NCI-H82 treated with DMSO at 0.1 percent for 48 hours (cell line): ENCODE measurements around the gene CMTR1.
"Not testable (repeated sequence)": the region's sequence is repeated elsewhere in the genome, so short reads cannot be mapped to it uniquely, and the experiment has no call there.

Experiments used
- DNase-seq: peaks from one replicate; lab custom pipeline; 2025; ENCODE audit not compliant: unreplicated experiment; lab: John Stamatoyannopoulos, UW

Gene CMTR1

DNA sequence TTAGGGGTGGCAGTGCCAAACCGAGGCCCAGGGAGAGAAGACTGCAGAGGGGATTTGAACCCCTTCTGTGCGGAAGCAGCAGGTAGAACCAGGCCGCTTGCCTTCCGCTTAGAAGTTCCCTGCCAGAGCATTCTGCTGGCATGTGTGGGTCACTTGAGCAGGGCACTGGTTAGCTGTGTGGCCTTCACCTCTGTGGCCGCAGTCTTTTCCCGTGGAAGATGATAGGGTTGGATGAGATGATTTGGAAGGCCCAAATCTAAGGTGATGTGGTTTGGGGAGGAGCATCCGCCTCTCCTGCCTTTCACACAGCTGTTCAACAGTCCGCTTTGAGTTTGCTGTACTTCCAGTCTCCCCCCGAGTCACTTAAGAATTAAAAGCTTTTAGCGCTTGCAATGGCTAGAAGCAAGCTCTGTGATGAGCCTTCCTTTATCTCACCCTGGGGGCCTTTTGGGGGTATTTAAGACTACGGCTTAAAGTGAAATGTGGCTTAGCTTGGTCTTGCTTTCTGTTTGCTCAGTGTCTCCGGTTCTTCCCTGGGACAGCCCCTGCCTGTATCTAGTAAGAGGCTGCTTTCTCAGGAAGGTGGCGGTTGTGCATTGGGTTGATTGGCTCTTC is 743 bp downstream of the CMTR1 start:
- DNase-seq: no peak

DNA sequence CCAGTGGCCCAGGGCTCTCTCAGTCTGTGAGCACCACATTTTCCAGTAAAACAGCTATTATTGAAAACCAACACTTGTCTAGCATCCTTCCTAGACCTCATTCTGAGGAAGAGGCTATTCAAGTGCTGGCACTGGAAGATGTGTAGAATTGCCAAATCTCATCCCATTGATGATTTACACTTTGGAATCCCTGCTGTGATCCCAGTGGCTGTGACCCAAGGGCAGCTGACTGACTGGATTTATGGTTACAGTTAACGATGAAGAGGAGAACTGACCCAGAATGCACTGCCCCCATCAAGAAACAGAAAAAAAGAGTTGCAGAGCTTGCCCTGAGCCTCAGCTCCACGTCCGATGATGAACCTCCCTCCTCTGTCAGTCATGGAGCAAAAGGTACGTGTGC is 2.4 kb downstream of the CMTR1 start:
- no peak for DNase-seq

DNA sequence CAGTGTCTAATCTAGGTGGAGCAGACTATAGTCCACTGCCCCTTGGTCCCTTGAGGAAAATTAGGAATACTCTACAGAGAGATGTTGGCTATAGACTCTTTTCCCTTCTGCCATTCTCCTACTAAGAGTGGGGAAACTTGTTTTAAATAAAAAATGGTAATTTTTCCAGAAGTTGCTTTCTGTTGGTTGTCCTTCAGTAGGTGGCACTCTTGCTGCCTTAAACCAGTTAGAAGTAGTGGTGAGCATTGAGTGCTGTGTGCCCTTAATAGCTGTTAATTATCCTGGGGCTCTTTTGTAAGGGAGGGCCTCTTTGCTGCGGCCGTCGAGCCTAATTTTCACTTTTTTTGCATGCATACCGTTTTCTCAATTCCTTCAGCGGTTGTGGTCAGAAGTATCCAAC is 2.8 kb downstream of the CMTR1 start:
- DNase-seq: no peak

DNA sequence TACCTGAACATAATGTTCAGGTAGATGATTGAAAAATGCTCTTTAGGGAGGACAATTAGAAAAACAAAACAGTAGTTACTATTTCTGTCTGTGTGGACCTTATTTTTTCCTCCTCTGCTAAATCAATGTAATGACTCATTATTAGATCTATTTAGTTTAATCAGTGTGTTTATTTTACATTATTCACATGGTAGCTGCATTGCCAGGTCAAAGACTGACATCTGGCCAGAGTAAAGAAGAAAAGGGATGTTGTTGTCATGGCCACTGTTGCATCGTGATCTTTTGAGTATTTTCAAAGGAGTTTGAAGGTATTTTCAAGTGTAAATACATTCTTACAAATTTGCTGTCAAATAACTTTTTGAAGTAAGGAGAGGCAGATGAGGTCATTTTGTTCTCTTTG is 5.9 kb downstream of the CMTR1 start:
- DNase-seq: no peak

DNA sequence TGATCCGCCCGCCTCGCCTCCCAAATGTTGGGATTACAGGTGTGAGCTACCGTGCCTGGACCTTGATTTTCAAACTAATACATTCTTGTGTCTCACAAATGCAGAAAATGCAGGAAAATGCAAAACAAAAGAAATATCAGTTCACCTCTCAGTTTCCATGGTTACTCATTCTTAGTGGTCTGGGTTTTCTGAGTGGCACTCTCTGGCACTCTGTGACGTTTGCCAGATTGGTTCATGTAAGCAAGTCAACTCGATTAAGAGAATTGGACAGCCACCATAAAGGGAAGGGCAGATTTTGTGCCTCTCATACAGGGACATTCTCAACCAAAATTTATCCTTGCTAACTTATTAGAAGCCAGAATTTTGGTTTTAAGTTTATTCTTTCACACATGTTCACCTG is 8.6 kb downstream of the CMTR1 start:
- no peak for DNase-seq

DNA sequence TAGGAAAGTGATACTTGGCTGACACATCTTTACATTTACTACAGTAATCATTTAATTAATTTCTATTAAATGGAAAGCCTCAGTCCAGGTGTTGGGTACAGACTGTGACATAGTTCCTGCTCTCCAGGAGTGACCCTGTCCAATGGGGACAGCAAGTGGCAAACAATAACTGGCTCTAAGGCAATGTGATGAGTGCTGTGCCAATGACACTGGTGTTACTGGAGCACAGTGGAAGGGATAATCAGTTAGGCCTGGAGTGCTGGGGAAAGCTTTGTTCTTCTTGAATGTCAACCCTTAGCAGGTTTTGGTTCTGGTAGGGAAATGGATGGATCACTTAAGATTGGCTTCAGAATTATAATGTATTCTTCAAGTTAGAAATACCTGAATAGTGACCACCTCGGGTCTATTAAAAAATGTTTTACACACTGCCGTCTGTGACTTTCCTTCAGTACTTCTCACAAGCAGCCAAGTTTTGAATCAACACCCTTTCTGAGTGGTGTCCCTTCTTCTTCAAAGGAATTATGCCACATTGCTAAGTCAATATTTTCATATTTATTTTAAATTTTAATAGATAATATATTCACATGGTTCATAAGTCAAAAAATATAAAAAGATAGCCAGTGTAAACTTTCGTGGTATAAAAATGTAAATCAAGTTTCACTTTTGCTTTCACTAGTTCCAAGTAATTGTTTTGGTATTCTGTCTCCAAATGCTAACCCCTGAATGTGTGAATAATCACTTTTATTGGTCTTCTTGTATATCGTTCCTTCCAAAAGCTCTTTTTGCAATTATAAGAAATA is 9.6 kb downstream of the CMTR1 start:
- DNase-seq: no peak

DNA sequence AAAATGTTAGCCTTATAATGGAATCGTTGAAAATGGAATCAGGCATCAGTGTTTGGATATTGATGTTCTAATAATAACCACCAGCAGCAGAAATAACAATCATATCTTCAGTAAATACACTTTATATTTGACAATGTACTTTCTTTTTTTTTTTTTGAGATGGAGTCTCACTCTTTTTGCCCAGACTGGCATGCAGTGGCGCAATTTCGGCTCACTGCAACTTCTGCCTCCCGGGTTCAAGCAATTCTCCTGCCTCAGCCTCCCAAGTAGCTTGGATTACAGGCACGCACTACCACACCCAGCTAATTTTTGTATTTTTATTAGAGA is 10.2 kb downstream of the CMTR1 start:
- DNase-seq: not testable (repeated sequence)

DNA sequence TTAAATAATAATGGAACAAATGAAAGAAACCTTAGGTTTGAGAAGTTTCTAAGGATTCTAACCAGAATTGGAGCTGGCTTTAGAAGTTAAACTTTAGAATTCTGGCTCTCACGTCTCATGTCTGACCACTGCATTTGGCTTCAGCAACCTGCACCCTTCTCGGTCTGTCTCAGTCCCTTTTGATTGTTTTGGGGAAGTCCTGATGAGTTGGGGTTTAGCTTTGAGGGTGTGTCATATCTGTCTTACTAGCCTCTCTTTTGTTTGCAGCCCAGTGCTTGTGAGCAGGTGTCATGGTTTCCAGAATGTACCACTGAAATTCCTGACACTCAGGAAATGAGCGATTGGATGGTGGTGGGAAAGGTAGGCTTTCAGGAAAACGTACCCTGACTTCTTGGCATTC is 17.0 kb downstream of the CMTR1 start:
- no peak for DNase-seq

DNA sequence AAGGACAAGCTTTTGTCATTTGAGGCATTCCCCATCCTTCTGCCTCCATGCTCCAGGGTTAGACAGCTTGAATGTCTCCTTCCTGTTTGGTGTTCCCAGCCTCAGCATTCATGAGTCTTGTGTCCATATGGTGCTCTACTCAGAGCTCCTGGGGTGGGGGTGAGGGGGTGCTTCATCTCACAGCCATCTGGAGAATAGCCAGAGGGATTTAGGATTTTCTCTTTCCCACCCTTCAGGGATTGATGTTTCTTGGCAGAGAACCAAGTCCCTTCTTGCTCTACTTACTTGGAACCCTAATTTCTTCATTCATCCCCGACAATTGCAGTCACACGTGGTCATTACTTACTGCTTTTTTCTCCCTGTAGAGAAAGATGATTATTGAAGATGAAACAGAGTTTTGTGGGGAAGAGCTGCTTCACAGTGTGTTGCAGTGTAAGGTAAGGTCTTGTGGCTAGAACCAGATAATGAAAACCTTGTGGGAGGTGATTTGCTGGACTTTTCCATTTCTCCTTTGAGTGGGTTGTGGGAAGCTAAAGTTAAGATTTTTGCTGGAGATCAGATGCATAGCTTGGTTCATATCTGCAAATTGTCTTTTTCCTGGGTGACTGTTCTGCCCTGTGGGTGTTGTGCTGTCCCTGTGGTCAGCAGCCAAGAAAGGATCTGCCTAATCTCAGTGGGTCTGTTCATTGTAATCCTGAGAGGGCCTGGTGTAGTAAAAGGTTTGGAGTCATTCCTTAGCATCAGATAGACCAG is 18.6 kb downstream of the CMTR1 start:
- peak; percentile 97 for DNase-seq

DNA sequence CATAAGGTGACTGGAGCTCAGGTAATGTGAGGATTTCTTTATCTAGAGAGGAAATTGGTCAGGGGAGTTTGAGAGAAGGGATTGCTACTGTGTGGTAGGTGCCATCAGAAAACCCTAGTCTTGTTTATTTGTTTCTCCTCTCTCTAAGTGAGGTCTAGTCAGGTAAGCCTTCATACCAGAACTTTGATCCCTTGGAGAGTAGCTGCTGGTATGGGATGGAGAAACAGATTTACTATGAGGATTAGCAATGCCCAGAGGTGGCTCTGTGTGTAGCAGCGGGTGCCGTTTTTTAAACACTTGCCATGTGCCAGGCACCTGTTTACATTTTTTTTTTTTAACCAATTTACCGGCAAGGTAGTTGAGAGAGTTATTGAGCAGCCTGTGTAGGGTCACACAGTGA is 19.5 kb downstream of the CMTR1 start:
- peak; percentile 60 for DNase-seq

DNA sequence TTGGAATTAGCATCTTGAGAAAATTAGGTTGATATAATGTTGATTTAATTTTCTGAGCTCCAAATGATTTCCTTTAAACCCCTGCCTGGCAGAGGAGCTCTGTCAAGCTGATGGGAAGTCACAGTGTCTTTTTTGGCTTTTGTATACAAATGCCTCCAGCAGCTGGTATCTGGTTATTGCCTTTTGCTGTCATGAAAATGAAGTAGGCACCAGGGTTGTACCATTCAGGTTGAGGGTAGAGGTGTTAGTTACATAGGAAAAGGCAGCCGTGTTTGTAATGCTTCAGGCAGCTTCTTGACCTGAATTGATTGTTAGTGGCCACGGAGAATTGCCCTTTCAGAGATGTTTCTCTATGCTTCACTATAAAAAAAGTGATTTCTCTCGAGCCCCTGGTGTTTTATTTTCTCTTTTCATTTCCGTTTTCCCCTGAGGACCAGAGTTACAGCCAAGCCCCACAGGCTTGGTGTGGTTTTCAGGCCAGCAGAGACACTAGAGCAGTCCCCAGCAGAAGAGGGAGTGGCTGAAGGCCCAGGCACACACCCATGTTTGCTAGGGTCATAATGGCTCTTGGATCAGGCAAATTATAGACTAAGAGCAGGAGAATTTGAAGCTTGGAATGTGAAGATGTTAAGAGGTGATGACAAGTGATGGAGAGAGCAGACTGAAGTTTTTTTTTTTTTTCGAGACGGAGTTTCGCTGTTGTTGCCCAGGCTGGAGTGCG is 21.6 kb downstream of the CMTR1 start:
- no peak for DNase-seq

DNA sequence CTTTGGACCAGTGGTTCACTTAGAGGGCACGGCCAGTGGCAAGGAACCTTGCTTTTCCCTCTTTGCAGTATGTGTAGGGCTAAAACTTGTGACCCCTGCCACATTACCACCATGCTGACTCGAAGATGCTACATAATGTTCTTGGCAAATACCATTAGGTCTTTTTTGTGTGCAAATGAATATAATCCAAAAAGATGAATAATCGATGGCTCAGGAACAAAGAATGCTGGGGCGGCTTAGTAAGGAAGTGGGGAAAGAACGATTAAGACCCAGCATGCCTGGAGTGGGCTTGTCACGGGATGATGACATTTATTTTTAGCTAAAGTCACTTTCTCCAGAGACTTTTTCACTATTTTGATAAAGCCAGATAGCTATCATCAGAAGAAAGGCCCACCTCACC is 23.1 kb downstream of the CMTR1 start:
- no peak for DNase-seq

DNA sequence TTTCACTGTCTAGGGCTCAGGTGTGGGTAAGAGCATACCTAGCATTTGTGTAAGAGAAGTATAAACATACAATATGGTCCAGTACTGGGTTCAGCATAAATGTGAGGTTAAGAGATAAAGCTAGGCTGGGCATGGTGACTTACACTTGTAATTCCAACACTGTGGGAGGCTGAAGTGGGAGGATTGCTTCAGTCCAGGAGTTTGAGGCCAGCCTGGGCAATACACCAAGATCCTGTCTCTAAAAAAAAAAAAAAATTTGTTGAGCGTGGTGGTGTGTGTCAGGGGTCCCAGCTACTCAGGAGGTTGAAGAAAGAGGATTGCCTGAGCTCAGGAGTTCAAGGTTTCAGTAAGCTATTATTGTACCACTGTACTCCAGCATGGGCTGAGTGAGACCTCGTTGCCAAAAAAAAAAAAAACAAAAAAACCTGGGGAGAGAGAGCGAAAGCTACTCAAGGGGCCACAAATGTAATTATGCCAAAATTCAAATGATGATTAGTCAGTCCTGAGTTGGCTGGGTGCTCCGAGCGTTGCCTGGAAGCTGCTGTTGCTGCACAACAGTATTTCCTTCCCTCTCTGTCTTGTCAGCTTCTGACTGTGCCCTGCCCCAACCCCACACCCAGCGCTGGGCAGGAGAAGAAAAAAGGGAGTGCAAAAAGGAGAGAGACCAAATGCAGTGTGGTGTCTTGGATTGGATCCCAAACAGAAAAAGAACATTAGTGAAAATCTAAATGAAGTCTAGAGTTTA is 24.0 kb downstream of the CMTR1 start:
- DNase-seq: no peak

DNA sequence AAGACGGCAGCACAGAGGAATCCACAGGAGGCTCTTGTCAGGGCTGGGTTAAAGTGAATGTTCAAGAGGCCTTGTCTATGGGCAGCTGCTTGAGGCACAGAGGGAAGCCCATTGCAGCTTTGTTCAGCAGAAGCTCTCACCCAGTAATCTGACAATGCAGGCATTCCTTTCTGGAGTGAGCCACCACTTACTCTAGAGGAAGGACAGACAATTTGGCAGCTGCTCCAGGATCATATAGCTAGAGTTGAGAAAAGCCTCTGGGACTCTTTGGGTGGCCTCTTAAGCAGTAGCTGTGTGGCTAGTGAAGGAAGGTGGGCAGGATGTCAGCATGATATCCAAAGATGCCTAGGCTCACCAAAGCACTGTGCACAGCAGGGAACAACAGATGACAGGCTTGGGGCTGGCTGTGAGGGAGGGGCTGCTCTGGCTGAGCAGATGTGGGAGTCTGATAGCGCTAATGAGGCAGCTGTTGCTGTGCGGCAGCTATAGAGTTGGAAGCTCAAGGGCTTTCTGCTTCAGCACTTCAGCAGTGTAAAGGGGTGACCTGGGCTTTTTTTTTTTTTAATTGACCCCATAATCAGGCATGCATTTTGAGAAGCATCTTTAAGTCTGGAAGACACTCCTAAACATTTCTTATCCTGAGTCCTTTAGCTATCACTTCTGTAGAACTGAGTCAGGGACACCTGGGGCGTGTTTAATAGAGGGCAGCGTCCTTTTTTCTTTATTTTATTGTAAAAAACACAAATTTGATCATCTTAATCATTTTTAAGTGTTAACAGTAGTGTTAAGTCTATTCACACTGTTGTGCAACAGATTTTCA is 27.2 kb downstream of the CMTR1 start:
- peak; percentile 44 for DNase-seq

DNA sequence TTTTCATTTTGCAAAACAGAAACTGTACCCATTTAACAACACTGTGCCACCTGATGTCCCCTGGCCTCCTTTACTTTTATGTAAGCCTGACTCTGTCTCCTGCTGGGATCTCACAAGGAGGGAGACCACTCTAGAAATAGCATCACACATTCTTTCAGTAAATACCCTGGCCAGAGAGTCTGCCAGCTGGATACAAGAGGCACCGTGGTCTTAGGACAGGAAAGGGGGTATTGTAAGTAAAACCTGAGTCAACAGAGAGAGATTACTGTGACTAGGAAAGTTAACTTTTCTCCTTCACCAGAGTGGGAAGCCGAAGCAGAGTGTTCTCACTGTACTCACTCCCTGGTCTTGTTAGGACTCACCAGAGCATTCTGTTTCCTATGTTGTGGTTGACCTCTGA is 27.8 kb downstream of the CMTR1 start:
- DNase-seq: no peak

DNA sequence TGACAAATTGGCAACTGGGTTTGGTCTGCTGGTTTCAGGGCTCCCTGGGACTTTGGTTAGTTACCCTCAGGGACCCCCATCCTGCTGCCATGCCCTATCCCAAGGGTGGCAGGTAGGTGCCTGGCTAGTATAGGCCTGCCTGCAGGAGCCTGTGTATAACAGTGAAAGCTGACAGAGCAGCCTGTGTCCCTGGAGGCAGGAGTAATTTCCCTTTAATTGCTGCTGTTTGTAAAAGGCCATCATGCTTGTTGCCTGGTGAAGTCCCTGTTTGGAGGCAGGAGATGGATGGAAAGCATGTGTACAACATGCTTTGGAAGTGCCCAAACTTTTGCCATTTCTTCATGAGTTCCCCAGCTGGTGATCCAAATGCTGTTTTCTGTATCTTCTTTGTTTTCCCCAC is 30.1 kb downstream of the CMTR1 start:
- DNase-seq: no peak

DNA sequence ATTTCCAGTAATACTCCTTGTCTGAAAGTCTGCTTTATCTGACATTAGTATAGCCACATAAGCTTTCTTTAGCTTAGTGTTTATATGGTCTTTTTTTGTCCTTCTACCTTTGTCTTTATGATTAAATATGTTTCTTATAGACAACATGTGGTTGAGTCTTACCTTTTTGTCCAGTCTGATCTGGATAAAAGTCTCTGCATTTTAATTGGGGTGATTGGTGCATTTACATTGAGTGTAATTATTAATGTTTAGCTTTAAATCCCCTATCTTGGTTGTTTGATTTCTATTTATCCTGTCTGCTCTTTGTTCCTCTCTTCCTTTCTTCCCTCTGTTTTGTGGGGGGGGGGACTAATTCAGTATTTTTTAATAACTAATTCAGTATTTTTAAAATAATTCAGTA is 34.7 kb downstream of the CMTR1 start:
- no peak for DNase-seq

DNA sequence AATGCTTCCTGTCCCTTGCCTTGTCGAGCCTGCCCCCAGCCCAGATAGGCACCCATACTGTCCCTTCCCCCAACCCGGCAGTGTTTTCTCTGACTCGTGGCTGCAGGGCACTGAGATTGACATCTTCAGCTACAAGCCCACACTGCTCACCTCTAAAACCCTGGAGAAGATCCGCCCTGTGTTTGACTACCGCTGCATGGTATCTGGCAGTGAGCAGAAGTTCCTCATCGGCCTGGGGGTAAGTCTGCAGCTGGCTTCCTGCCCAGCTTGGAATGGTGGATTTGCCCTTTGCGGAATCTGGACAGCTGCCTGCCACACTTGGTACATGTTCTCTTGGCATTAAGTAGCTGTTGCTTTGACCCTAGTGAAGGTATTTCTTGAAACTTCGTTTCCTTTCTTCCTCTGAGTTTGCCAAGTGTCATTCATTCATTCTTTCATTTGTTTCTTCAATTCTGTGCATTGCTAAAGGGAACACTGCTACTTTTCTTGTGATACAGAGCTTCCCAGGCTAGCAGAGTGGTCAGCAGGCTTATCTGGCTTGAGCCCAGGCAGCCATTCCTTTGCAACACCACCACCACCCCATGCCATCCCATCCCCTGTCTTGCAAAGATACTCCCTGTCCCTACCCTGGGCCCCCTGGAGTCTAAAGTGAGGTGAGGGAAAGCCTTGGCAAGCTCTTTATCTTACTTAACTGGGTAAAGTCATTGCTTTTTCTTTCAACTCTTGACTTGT is 40.5 kb downstream of the CMTR1 start:
- DNase-seq: no peak

DNA sequence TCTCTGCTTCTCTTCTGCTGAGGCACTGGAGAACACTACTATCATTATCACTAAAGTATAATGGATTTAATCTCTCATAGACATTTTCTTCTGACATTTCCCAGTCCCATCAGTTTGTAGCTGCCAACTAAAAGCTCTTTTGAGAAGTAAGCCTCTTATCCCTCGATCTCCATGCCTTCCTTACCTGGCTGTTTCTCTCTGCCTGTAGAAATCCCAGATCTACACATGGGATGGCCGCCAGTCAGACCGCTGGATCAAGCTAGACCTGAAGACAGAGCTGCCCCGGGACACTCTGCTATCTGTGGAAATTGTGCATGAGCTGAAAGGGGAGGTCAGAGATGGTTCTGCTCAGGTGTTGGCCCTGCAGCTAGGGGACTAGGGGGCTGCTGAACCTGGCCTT is 41.3 kb downstream of the CMTR1 start:
- no peak for DNase-seq
